ENCODE data around the gene CHRNA1.

CHRNA1 gene

GRCh38 chr2:174764280-174765255 lies at the start of gene CHRNA1:
TSS of gene CHRNA1 (minus strand) at chr2:174764472. CDS start at chr2:174764394, 78 bp downstream.
- no peak for DNase-seq (ENCODE audit: low read depth)

- no peak for DNase-seq (ENCODE audit: low read depth)
Observed at GRCh38 chr2:174812037-174812436, 47.8 kb upstream of the CHRNA1 start.

GRCh38 chr2:174807931-174808330 lies 43.7 kb upstream of the CHRNA1 start:
- no peak for DNase-seq (ENCODE audit: low read depth)

GRCh38 chr2:174805803-174806202 lies 41.5 kb upstream of the CHRNA1 start:
- DNase-seq (ENCODE audit: low read depth) = no peak

GRCh38 chr2:174802459-174802858 lies 38.2 kb upstream of the CHRNA1 start:
- no peak for DNase-seq (ENCODE audit: low read depth)

GRCh38 chr2:174800436-174801205 lies 36.3 kb upstream of the CHRNA1 start:
- no peak for DNase-seq (ENCODE audit: low read depth)

- no peak for DNase-seq (ENCODE audit: low read depth)
Observed at GRCh38 chr2:174798801-174799200, 34.5 kb upstream of the CHRNA1 start.

GRCh38 chr2:174797781-174798276 lies 33.6 kb upstream of the CHRNA1 start:
- DNase-seq (ENCODE audit: low read depth) = no peak

GRCh38 chr2:174796319-174796771 lies 32.1 kb upstream of the CHRNA1 start:
- no peak for DNase-seq (ENCODE audit: low read depth)

GRCh38 chr2:174794851-174795374 lies 30.6 kb upstream of the CHRNA1 start:
- no peak for DNase-seq (ENCODE audit: low read depth)

GRCh38 chr2:174792309-174793025 lies 28.2 kb upstream of the CHRNA1 start:
- no peak for DNase-seq (ENCODE audit: low read depth)

- no peak for DNase-seq (ENCODE audit: low read depth)
Observed at GRCh38 chr2:174791746-174792280, 27.5 kb upstream of the CHRNA1 start.

GRCh38 chr2:174791020-174791419 lies 26.7 kb upstream of the CHRNA1 start:
- DNase-seq (ENCODE audit: low read depth) = no peak

- no peak for DNase-seq (ENCODE audit: low read depth)
Observed at GRCh38 chr2:174789001-174789400, 24.7 kb upstream of the CHRNA1 start.

- DNase-seq (ENCODE audit: low read depth) = no peak
Observed at GRCh38 chr2:174788291-174788929, 24.1 kb upstream of the CHRNA1 start.

- peak; percentile 13 for DNase-seq (ENCODE audit: low read depth)
Observed at GRCh38 chr2:174787487-174788205, 23.4 kb upstream of the CHRNA1 start.

- no peak for DNase-seq (ENCODE audit: low read depth)
Observed at GRCh38 chr2:174786066-174786725, 21.9 kb upstream of the CHRNA1 start.

- no peak for DNase-seq (ENCODE audit: low read depth)
Observed at GRCh38 chr2:174785481-174785880, 21.2 kb upstream of the CHRNA1 start.

- no peak for DNase-seq (ENCODE audit: low read depth)
Observed at GRCh38 chr2:174784909-174785308, 20.6 kb upstream of the CHRNA1 start.

- DNase-seq (ENCODE audit: low read depth) = no peak
Observed at GRCh38 chr2:174784316-174784715, 20.0 kb upstream of the CHRNA1 start.
